CD1c-positive myeloid dendritic cell (primary cell): Measurements from ENCODE around the gene FRMD4B.

Source experiments
- DNase-seq: peaks from one replicate; pipeline ENCODE4 v3.0.0-alpha.2; 2016; ENCODE audit errors: extremely low spot score

FRMD4B gene

DNA sequence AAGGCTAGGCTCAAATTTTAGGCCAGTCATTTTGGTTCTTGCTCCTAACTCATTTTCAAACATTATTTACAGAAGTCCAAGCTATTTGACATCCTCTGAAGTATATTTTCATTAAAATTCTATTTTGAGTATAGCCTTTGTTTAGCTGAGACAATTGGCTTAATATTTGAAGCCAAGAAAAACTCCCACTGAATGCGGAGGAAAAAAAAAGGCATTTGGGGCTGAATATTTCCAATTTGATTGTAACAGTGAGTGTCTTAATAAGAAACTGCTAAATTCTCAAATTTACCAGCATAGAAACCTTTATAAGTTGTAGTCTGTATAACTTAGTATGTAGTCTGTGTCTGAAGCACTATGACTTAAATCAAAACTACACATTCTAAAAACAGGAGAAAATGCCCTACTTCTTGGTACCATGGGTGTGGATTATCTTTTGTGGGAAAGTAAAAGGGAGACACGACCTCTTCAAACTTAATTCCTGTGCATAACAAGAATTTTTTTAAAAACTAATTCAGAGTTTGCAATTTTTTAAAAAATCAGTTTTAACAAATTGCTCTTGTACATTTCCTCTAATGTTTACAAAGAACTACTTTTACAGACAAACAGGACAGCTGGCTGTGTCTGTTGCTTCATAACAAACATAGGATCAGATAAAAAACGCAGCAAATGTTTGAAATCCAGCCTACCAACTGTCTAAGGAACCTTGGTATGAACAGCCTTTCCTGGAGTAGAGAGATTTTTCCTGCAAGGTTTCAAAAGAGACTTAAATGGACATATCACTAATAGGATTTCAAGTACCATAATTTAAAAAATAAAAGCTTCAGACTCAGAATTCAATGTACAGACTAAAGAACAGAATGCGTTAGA is 210.8 kb downstream of the FRMD4B start:
- no peak for DNase-seq

DNA sequence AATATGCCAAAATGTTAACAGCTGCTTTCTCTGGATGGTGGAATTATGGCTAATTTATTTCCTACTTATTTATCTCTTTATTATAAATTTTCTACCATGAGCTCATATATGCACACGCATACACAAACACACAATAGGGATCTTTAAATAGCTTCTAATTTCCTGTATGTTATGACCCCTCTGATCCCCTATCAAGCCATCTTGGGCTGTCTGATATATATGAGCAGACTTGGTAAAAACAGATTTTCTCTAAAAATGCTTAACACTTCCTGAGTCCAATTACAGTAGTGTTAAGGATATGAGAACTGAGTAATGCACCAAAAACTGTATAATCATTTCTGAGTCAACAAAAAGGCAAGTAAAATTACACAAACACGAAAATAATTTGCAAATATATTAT is 211.4 kb downstream of the FRMD4B start:
- no peak for DNase-seq

DNA sequence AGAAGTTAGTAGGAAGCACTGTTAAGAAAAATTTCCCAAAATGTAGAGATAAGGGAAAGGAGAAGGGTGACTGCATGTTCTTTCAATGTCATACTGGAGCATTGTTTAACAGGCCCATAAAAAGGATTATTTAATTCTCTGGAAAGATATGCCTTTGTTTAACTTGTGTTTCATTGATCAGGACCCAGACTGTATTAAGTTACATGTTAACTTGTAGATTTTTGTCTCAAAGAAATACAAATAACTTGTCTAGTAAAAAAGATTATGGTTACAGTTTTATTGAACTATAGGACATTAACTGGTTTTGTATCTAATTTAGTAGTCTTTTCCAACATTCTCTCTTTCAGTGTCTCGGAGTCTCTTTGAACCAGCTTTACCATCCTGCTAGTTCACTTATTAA is 213.8 kb downstream of the FRMD4B start:
- no peak for DNase-seq

DNA sequence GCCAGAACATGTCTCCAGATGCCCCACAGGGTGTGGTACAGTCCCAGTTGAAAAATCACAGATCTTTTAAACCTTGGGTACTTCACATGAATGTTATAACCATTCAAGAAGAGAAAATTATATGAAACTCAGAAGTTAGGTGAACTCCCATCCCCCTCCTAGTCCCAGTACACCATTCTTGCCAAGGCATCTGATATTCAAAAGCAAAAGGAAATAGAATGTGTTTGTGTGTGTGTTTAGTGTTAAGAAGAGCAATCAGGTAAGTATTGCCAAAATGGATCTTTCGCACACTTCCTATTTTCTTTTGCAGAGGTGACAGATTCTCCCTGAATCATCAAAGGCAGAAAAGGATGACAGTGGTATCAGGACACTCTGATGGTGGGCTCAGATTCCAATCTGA is 219.4 kb downstream of the FRMD4B start:
- DNase-seq, result no peak

DNA sequence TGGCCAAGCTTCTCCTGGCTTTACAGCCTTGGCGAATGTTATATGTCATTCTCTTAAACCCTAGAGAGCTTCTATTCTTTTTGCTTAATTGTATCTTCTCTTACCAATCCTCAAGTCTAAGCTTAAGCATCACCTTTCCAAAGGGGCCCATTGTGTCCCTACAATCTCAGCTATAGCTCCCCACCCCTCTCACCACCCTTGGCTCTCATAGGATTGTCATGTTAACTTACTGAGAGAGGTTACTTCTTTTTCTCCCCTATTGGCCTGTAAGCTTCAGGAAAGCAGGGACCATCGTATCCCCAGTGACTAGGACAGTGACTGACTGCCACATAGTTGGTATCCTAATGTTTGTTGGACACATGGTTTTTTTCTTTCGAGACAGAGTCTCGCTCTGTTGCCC is 220.1 kb downstream of the FRMD4B start:
- DNase-seq, result no peak

DNA sequence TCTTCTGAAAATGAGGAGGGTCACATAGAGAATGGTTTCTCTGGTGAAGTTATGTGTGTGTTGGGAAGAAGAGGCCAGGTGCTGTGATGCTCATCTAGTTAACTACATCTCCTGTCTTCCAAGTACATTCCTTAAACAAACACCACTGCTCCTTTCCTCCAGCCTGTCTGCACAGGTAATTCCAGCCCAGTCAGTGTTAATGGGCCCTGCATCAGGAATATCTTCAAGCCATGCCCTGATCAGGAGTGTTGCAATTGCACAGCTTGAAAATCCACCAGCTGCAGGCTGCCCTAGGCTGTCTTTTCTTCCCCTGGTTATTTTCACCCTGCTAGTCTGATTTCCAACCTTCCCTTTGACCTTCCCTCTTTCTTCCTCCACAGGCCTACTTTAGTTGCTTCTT is 221.6 kb downstream of the FRMD4B start:
- no peak for DNase-seq

DNA sequence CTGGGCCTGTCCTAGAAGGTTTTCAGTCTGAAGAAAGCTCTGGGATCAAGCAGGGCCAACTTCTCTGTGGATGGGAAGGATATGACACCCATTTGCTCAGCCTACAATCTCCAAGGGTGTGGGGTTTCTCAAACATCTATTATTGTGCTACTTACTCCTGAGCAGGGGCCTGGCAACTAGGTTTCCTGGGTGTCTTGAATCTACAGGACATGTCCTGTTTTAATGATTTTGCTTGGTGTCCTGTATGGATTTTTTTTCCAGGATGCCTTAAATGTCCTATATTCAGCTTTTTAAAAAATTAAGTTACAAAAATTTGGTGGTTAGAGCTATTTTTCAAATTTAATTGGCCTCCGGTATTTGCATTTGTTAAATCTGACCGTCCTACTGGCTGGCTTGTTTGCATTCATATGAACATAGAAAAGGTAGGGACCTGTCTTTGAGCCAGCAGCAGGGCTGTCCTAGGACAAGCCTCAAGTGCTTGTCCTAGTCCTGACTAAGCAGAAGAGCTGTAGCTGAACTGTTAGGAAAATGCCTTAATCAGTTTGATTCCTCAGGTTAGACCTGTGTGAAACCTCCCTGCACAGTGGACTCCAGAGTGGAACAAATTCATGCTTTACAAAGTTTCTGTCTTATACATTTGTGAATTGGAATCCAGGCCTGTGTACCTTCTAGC is 223.4 kb downstream of the FRMD4B start:
- DNase-seq, result no peak

DNA sequence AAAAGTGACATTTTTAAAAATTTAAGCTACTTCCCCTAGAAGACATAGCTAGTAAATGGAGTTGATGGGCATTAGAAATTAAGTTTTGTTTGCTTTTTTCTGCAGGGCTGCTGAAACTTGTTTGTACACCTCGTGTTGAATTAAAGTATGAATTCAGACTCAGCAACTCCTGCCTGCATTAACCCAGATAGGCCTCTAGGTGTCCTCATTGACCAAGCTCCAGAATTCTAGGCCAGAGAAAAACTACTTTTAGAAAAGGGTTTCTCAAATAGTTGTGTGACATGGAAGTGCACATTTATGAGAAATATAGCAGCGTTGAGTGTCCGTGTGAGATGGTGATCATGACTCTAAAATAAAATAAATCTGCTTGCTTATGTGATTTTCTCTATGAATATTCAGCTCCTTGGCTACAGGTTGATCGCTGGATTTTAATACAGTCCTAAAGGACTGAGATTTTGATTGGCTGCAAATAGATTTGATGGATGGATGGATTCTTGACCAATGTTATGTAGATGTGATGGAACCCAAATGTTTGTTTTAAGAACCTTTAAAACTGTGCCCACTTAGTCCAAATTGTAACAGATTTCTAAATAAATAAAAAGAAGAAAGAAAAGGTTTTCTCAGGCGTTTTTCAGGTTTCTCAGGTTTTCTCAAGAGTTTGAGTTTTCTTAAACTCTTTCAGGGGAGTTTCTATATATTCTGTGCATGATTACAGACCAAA is 224.1 kb downstream of the FRMD4B start:
- DNase-seq, result peak; percentile 72

DNA sequence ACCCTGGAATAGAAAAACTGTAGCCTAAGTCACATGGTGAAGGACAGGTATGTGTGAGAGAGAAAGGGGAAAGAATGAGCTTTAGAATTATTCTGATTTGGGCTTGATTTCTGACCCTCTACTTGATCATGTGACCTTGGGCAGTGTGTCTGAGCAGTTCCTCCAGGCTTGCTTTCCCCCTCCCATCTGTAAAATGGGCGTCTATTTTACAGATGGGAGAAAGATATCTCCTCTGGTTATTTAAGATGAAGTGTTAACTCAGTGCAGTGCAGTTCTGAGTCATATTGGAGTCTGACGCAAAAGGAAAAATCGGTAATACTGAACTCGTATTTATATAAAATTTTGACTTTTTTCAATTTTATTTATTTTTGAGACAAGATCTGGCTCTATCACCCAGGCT is 225.4 kb downstream of the FRMD4B start:
- no peak for DNase-seq

DNA sequence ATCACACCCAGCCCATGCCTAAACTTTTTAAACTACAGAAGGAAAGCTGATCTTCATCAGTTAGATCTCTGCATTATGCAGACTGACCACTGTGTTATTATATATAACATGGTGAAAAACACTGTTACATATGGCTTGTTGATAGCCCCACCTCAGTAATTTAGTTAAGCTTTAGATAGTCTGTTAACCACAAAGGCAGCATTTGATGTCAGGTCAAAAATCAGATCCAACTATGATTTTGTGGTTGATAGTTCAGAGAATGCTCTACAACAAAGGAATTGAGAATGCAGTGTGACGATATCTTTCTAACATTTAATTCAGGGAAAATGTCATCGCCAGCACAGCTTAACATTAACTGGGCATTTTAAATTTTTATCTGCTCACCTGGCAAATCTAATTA is 225.8 kb downstream of the FRMD4B start:
- no peak for DNase-seq

DNA sequence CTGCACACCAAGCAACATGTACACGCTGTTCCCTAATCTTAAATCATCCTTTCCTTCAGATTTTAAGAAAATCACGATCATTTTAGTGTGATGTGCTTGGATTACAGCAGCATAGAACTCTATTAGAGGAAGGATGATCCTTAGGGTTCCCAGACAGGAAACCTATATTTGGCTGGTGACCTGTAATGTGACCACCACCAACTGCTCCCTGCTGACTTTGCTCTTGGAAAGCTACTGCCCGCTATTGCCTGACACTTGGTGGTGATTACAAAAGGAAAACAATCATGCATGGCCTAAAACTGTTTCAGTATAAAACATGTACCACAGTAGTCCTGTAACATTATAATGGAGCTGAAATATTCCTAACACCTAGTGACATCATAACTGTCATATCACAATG is 236.3 kb downstream of the FRMD4B start:
- no peak for DNase-seq

DNA sequence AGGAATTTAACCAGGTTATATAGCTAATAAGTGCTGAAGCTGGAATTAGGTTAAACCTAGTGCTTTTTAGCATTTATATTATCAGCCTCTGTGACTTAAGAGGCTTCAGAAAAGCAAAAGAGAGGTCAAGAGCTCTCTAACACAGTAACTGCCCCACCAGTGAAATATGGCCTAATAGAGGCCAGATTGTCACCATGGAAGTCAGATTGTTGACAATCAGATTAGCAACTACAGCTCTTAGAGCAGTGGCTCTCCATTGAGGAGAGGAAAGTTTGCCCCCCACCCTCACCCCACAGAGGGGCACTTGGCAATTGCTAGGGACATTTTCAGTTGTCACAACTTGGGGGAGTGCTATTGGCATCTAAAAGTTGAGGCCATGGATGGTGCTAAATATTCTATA is 240.2 kb downstream of the FRMD4B start:
- DNase-seq, result no peak

DNA sequence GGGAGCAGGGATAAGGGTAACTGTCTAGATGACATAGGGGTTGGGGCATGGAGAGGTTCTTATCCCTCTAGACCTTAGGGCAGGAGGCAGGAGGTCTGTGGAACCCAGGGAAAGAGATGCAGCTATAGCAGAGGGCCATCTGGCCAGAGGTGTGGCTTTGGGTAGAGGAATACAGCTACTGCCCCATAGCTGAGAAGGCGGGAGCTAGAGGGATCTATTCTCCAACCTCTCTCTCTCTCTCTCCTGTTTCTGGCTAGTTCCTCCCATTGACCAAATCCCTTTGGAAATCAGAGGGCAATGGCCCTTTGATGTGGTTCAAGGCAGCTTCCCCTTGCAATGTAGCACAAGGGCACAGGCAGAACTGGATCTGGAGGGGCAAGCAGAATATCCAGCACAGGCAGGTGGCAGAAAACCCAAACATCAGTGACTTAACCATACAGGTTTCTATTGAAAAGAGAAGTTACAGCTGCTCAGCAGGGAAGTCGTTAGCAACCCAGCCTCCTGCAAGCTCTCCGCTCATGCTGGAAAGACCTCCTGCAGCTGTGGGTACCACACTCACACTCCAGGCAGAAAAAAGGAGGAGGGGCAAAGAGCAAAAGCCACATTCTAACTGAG is 241.2 kb downstream of the FRMD4B start:
- no peak for DNase-seq

DNA sequence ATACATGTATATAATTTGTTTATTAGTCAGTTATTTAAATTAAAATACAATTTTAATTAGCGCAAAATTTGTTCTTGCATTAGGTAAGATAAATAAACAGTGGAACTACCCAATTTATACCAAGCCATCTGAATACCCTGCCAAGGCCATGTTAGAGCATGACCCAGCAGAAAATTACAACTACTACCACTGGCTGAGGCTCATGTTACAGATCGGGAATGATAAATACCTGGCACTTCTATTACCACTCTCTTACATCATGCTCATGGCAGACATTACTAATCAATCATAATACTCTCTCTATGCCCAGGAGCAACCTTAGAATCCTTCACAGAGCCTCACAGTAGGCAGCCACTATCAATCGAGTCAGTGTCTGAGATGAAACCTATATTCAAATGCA is 242.3 kb downstream of the FRMD4B start:
- DNase-seq, result no peak

DNA sequence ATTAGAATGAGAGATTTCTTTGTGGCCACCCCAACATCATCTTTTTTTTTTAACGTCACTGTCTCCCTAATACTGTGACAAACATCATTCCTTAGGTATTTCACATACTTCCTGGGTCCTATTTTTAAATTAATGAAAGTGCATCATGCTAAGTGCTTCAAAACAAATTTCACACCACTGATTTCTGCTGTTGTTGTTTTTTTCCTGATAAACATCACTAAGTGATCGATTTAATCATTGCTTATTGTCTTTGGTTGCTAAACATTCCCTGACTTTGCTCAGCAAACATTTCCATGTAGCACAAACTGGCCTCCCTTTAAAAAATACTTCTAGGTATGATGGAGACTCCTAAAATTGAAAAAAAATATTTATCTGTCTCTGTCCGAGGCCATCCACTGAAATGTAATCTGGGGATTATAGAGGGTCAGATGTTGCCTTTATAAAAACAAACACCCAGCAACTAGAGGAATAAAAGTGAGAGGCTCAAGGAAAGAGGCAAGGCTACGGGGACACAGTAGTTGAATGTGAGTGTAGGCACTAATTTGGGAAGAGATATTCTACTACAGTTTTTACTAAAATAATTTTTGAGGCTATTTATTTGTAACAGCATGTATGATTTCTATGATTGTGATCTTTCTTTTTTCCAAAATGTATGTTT is 243.0 kb downstream of the FRMD4B start:
- no peak for DNase-seq

DNA sequence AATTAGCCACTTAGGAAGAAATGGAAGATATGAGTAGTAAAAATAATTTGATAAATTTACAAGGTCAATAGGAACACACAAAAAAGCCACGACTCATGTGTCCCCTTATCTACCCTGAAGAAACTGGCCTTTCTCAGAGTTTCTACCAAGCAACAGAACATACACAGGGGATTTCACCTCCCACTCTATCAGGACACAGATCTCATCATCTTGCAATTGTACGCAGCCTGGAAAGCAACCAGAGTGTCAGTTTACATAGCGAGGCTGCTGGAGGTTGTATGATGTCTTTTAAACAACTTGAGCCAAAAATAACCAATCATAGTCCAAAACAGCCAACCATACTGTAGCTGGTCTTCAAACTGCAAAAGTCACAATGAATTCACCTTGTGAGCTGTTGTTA is 243.8 kb downstream of the FRMD4B start:
- DNase-seq, result no peak

DNA sequence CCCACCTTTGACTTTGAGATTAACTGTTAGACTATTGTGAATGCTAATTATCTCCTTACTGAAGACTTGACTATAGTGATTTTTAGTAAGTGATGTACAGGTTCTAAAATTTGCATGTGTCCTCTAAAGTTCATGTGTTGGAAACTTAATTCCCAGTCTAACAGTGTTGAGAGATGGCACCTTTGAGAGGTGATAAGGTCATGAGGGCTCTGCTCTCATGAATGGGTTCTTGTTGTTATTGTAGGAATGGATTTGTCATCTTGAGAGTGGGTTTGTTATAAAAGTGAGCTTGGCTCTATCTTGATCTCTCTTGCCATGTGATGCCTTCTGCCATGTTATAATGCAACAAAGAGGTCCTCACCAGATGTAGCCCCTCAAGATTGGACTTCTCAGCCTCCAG is 244.6 kb downstream of the FRMD4B start:
- no peak for DNase-seq

DNA sequence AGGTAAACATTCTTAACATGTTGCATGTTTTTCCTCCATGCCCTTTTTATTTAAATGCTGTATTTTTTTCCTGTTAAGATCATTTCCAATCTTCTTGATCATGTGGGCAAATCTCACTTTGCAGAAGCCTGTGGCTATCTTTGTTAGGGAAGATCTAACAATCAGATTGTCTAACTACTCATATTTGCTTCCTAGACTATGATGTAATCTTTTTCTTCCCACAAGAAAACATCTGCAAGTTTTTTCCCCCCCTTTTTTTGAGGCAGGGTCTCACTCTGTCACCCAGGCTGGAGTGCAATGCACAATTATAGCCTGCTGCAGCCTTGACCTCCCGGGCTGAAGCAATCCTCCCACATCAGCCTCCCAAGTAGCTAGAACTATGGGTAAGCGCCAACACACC is 248.5 kb downstream of the FRMD4B start:
- no peak for DNase-seq

DNA sequence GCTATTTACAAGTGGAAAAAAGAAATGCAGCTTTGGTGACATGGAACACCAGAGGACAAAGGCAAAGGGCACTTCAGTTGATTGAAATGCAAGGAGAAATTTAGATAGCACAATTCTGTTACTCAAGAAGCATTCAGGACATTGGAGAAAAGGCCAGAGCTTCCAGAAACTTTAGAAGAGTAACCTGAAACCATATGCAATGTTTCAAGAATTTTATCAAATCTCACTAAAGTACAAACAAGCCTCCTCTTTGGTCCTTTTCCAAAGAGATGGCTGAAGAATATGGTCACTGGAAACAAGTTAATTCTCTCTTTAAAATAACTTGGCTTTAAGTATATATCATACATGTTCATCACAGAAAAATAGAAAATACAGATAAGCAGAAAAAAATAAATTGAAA is 248.9 kb downstream of the FRMD4B start:
- DNase-seq, result no peak

DNA sequence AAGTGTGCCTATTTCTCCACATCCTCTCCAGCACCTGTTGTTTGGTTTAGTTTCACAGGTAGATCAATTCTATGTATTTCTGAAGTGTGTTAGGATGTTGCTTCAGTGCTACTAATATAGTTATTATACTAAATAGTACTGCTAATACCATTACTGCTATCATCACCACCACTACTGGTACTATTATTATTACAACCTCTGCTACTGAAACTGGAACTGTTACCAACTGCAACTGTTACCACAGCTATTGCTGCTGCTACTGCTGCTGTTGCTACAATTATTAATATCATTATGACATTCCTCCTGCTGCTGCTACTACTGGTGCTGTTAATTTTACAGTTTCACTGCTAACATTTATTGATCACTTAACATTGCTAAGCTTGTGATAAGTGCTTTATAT is 255.2 kb downstream of the FRMD4B start:
- no peak for DNase-seq

DNA sequence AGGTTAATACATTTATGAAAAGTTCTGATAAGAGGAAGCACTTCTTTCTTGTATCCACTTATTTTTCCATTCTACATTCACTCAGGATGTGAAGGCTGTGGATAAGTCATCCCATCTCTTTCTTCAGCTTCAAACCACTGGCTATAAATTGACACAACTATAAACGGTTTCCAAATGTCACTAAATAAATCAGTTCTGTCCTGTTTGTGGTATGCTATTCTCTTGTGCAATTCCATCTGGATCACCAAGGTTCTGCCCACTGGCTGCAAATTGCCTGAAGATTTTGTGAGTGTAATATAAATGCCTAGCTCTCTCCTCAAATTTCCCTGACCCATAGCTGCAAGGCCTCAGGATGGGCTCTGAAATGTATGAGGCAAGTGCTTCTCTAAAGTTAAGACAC is 256.4 kb downstream of the FRMD4B start:
- no peak for DNase-seq

DNA sequence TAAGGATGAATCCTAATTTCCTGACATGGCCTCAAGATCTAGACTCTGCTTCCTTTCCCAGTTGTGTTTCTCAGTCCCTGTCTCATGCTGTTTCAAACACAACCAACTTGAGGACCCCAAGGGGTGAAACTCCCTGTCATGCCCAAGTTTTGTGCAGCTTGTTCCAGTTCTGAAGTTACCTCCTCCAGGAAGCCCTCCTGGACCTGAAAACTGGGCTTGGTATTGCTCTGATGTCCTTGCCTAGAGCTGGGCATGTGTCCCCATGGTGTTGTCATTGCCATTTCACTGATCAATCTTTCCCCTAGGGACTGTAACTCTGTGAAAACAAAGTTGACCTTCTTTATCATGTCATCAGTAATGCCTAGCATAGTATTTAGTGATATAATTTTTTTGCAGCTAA is 257.4 kb downstream of the FRMD4B start:
- DNase-seq, result no peak
